T-cell (primary cell): ENCODE measurements around the gene COPE. TPM values are rescaled to one million over a fixed set of nuclear protein-coding genes. Genes with fewer than 3 reads are reported as not detected.

Experiments
- ATAC-seq, 4 experiments: fragments of 200-7000 bp in 3 of 4; fragments of 150-1000 bp in 1 of 4; cut with Tn5 transposase; replicated peaks in 1 of 4; 1 replicate in 3 of 4; 2 replicates in 1 of 4; pipeline ENCODE4 v1.10.0; 2021; ENCODE audit warnings: moderate library complexity in 3 of 4, mild to moderate bottlenecking in 2 of 4, moderate number of reproducible peaks in 1 of 4
- CTCF ChIA-PET, 2 donors: fragments of 300-600 bp; sonication (Branson Sonifier 250); formaldehyde crosslinking; loops; one replicate each; lab custom pipeline; 2022; ENCODE audit warnings: antibody characterized with exemption in 2 of 2; lab: Charles Lee
- POLR2A ChIA-PET, 2 donors: fragments of 300-600 bp; sonication (Branson Sonifier 250); formaldehyde crosslinking; loops; one replicate each; lab custom pipeline; 2022; ENCODE audit warnings: antibody characterized with exemption in 2 of 2; lab: Charles Lee
- DNase-seq, 35 experiments: peaks; one replicate each; pipeline versions ENCODE4 v3.0.0 to v3.0.0-alpha.2; 2013 to 2023
- H3K27ac ChIP-seq: one replicate; pipeline ENCODE4 v1.5.1; 2013; ENCODE audit warnings: low read length
- H3K27me3 ChIP-seq, 2 experiments: replicated peaks in 1 of 2; 1 replicate in 1 of 2; 2 replicates in 1 of 2; pipeline versions ENCODE4 v1.6.1 to v1.7.0; 2013; ENCODE audit warnings: low read length in 1 of 2, mixed read lengths in 1 of 2; ENCODE audit not compliant: control insufficient read depth in 2 of 2, insufficient read depth in 2 of 2; ENCODE audit errors: extremely low read depth in 1 of 2
- H3K36me3 ChIP-seq, 2 donors: 1 replicate in 1 of 2; 2 replicates in 1 of 2; pipeline versions ENCODE4 v1.6.1 to v1.7.0; 2013; ENCODE audit warnings: low read length in 1 of 2; ENCODE audit not compliant: control insufficient read depth in 2 of 2, insufficient read depth in 1 of 2; ENCODE audit errors: extremely low read depth in 1 of 2
- H3K4me1 ChIP-seq, 2 experiments: 1 replicate in 1 of 2; 2 replicates in 1 of 2; pipeline versions ENCODE4 v1.6.1 to v1.7.0; 2013; ENCODE audit warnings: low read length in 2 of 2, mixed read lengths in 1 of 2; ENCODE audit not compliant: insufficient read depth in 2 of 2, control insufficient read depth in 1 of 2; ENCODE audit errors: extremely low read depth in 1 of 2
- H3K4me3 ChIP-seq, 2 donors: 1 replicate in 1 of 2; 2 replicates in 1 of 2; pipeline versions ENCODE4 v1.5.1 to v1.7.0; 2013; ENCODE audit warnings: mild to moderate bottlenecking in 2 of 2, low read length in 1 of 2, moderate library complexity in 1 of 2; ENCODE audit not compliant: control insufficient read depth in 1 of 2; ENCODE audit errors: extremely low read depth in 1 of 2
- H3K9me3 ChIP-seq: 2 replicates; pipeline ENCODE4 v1.7.0; 2013
- H3K27ac Mint-ChIP-seq, 2 donors: one replicate each; pipeline ENCODE4 v1.8.0; 2020 to 2021; ENCODE audit warnings: mild to moderate bottlenecking in 2 of 2, mixed read lengths in 2 of 2
- H3K27me3 Mint-ChIP-seq, 2 donors: one replicate each; pipeline ENCODE4 v1.8.0; 2021 to 2022; ENCODE audit warnings: mixed read lengths in 2 of 2
- H3K36me3 Mint-ChIP-seq: one replicate; pipeline ENCODE4 v1.8.0; 2021; ENCODE audit warnings: mixed read lengths
- H3K4me1 Mint-ChIP-seq, 3 donors: one replicate each; pipeline ENCODE4 v1.8.0; 2020 to 2022; ENCODE audit warnings: mixed read lengths in 3 of 3, mild to moderate bottlenecking in 1 of 3
- H3K4me3 Mint-ChIP-seq, 3 donors: one replicate each; pipeline ENCODE4 v1.8.0; 2020 to 2022; ENCODE audit warnings: mild to moderate bottlenecking in 3 of 3, mixed read lengths in 3 of 3, moderate library complexity in 3 of 3
- H3K9me3 Mint-ChIP-seq, 3 donors: one replicate each; pipeline ENCODE4 v1.8.0; 2020 to 2022; ENCODE audit warnings: mixed read lengths in 3 of 3
- WGBS: methylation state at CpG from one replicate; pipeline ENCODE4 v1.1.5; 2013; ENCODE audit warnings: missing lambda C conversion rate; ENCODE audit not compliant: insufficient coverage; 5-methylcytosine and 5-hydroxymethylcytosine counted together
- total RNA-seq, 35 experiments: library from RNA in 6 of 35; stranded (reverse) in 6 of 35; fragments of 120-200 nt in 1 of 35; gene quantifications; one replicate each; pipeline versions ENCODE4 v1.2.1 to v1.2.4 and lab custom pipeline; 2013 to 2026

COPE gene
- total RNA-seq, 5 donors from 2014 or later (not counting 1 experiment from before 2014, with no cell fraction given) = 148 to 222 (median 189) TPM

DNA sequence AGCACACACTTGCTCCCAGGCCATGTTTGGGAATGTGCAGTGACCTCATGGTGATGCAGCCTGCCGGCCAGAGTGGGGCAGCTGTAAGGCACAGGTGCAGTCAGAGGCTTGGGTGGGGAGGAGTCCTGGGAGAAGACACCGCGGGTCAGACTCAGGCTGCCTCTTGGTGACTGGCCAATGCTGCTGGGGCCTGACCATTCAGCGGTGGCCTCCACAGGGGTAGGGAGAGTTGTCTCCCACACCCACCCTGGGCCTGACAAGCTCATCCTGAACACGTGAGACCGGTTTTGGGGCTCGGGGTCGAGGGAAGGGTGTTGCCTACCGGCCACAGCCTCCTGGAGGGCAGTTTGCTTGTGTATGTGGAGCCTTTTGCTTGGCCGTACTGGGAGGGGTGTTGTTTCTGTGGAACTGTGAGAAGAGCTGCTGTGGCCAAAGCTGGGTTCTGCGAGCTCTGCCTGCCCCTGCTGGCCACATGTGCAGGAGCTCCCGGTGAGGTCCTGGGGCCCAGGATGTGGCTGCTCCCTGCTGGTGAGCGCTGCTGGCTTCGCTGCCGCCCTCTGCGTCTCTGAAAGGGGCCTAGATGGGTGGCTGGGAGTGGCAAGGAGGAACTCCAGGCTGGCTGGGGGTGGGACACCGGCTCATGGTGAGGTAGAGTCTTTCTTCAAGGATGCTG is 65.3 kb downstream of the COPE start:
- no peaks in the 10 kb centered on the region for H3K9me3 ChIP-seq
- ChIA-PET POLR2A (no interaction called here), CTCF (interaction anchor here in 1 of 2 donors (0.6 kb wide), 1 partner anchor 1352 kb away, joined by 5 read pairs; no protein-coding TSS in a partner anchor)
- H3K27ac Mint-ChIP-seq = no peak overlapping the region
- no peaks in the 10 kb centered on the region for H3K27me3 Mint-ChIP-seq
- H3K27ac ChIP-seq = no peak overlapping the region
- no peaks in the 10 kb centered on the region for H3K9me3 Mint-ChIP-seq
- no peaks in the 10 kb centered on the region for H3K27me3 ChIP-seq
- H3K36me3 ChIP-seq = peaks cover 67 to 99% of the 10 kb centered on the region in 2 donors
- H3K4me1 Mint-ChIP-seq = peaks cover 3 to 12% (median 6%) of the 10 kb centered on the region in 3 donors
- no peak for DNase-seq
- H3K4me1 ChIP-seq = peaks cover 0 to 13% of the 10 kb centered on the region in 2 experiments
- H3K4me3 ChIP-seq = no peak overlapping the region
- H3K4me3 Mint-ChIP-seq = no peak overlapping the region
- 97% methylated on average over 15 of the region's 17 CpGs for WGBS
- peaks cover 65% of the 10 kb centered on the region for H3K36me3 Mint-ChIP-seq
- ATAC-seq = no peak

DNA sequence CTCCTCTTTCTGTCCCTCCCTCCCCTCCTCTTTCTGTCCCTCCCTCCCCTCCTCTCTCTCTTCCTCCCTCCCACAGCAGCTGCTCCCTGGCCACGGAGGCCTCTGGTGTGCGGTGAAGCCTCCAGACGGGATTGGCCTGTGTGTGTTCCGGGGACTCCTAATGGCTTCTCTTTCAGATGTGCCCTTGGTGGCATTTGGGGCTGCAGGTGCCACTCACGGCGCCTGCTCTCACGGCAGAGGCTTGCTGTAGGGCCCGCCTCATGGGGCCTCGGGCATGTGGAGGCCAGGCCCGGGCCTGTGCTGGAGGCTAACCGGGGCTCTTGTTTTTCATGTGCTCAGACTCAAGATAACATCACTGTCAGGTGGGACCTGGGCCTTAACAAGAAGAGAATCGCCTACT is 66.5 kb downstream of the COPE start:
- Histone ChIP-seq H3K9me3 (no peaks in the 10 kb centered on the region), H3K36me3 (peaks cover 65 to 98% of the 10 kb centered on the region in 2 donors), H3K4me3 (no peak overlapping the region), H3K27me3 (no peaks in the 10 kb centered on the region), H3K4me1 (peaks cover 2 to 20% of the 10 kb centered on the region in 2 experiments), H3K27ac (no peak overlapping the region)
- 97% methylated on average over 10 of the region's 12 CpGs for WGBS
- DNase-seq (no peak), ATAC-seq (no peak)
- CTCF ChIA-PET = no interaction called here
- Mint-ChIP-seq H3K4me1 (peaks cover 7 to 24% (median 8%) of the 10 kb centered on the region in 3 donors), H3K4me3 (no peak overlapping the region), H3K27me3 (no peaks in the 10 kb centered on the region), H3K27ac (no peak overlapping the region), H3K36me3 (peaks cover 62% of the 10 kb centered on the region), H3K9me3 (no peaks in the 10 kb centered on the region)
- POLR2A ChIA-PET = interaction anchor here (0.6 kb wide), 2 partner anchors 16 to 290 kb away, joined by 3 to 5 read pairs; no protein-coding TSS in a partner anchor

DNA sequence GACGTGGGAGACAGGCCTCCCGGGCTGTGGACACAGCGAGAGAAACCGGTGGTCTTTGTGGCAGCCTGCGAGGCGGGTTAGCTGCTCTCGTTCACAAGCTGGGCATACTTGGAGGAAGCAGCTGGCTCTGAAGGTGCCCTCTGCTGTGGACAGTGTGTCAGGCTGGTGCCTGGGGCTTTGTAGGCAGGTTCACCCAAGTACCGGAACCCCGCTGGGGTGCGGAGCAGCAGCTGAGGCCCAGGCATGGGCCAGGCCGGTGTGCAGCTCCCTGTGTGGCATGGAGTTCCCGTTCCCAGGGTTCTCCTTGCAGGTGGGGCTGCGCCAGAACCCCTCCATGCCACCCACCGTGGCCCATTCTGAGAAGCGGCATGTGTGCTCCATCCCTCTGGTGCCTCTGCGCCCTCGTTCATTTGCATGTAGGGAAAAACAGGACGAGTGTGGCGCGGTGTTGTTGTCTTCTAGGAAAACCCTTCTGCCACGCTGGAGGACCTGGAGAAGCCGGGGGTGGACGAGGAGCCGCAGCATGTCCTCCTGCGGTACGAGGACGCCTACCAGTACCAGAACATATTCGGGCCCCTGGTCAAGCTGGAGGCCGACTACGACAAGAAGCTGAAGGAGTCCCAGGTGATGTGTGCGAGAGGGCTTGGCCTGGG is 67.4 kb downstream of the COPE start:
- Histone ChIP-seq H3K4me3 (no peak overlapping the region), H3K27ac (no peak overlapping the region), H3K9me3 (no peaks in the 10 kb centered on the region), H3K36me3 (peaks cover 58 to 91% of the 10 kb centered on the region in 2 donors), H3K4me1 (peaks cover 3 to 27% of the 10 kb centered on the region in 2 experiments), H3K27me3 (no peaks in the 10 kb centered on the region)
- ChIA-PET CTCF (interaction anchor here in 1 of 2 donors (0.6 kb wide), 1 partner anchor 596 kb away, joined by 6 read pairs; no protein-coding TSS in a partner anchor), POLR2A (interaction anchor here in 1 of 2 donors (0.6 kb wide), 1 partner anchor 289 kb away, joined by 5 read pairs; no protein-coding TSS in a partner anchor)
- H3K27ac Mint-ChIP-seq = no peak overlapping the region
- peaks cover 61% of the 10 kb centered on the region for H3K36me3 Mint-ChIP-seq
- DNase-seq (no peak), ATAC-seq (no peak)
- H3K4me3 Mint-ChIP-seq = no peak overlapping the region
- H3K9me3 Mint-ChIP-seq = no peaks in the 10 kb centered on the region
- peaks cover 15 to 32% (median 15%) of the 10 kb centered on the region in 3 donors for H3K4me1 Mint-ChIP-seq
- no peaks in the 10 kb centered on the region for H3K27me3 Mint-ChIP-seq
- 98% methylated on average over 29 of the region's 31 CpGs for whole genome bisulfite sequencing

DNA sequence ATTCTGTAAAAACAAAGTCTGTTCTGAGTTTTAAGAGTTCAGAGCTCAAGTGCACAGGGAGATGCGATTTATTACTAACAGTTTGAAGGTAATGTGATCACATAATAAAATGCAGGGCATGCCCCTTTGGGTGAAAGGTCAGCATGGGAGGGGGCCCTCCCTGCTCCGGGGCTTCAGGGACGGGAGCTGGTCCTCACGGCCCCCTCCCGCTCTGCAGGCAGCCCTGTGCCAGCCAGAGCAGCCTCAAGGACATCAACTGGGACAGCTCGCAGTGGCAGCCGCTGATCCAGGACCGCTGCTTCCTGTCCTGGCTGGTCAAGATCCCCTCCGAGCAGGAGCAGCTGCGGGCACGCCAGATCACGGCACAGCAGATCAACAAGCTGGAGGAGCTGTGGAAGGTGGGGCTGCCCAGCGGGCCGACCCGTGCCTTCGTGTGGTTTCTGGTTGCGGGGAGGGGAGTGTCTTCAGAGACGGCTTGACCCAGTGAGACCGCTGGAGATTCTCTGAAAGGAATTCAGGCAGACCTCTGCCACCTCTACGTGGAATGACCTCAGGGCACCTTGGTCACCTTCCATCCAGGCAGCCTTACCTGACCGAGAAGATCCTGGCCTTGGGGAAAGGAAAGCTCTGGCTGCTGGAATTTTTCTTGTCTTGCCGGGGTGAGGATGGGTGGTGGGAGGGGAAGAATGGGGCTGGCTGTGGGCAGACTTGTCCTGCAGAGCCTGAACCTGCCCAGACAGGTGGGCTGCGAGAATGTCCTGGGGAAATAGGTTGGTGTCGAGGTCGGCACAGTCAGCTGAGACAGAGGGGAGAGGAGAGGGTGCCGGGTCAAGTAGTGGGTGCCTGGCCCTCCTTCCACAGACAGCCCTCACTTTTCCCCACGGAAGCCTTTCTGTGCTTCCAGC is 68.5 kb downstream of the COPE start:
- H3K27me3 ChIP-seq = no peaks in the 10 kb centered on the region
- no peak overlapping the region for H3K27ac Mint-ChIP-seq
- WGBS = 92% methylated on average over 22 of the region's 27 CpGs
- no peaks in the 10 kb centered on the region for H3K9me3 Mint-ChIP-seq
- no peaks in the 10 kb centered on the region for H3K9me3 ChIP-seq
- peaks cover 57% of the 10 kb centered on the region for H3K36me3 Mint-ChIP-seq
- no peak overlapping the region for H3K4me3 Mint-ChIP-seq
- peaks cover 3 to 36% of the 10 kb centered on the region in 2 experiments for H3K4me1 ChIP-seq
- H3K4me1 Mint-ChIP-seq = peaks cover 24 to 43% (median 26%) of the 10 kb centered on the region in 3 donors
- H3K27ac ChIP-seq = no peak overlapping the region
- no peak for DNase-seq
- no peaks in the 10 kb centered on the region for H3K27me3 Mint-ChIP-seq
- POLR2A ChIA-PET = interaction anchor here in 1 of 2 donors (0.6 kb wide), 1 partner anchor 26 kb away, joined by 4 read pairs; no protein-coding TSS in a partner anchor
- CTCF ChIA-PET = no interaction called here
- H3K4me3 ChIP-seq = no peak overlapping the region
- ATAC-seq = no peak
- H3K36me3 ChIP-seq = peaks cover 65 to 86% of the 10 kb centered on the region in 2 donors

DNA sequence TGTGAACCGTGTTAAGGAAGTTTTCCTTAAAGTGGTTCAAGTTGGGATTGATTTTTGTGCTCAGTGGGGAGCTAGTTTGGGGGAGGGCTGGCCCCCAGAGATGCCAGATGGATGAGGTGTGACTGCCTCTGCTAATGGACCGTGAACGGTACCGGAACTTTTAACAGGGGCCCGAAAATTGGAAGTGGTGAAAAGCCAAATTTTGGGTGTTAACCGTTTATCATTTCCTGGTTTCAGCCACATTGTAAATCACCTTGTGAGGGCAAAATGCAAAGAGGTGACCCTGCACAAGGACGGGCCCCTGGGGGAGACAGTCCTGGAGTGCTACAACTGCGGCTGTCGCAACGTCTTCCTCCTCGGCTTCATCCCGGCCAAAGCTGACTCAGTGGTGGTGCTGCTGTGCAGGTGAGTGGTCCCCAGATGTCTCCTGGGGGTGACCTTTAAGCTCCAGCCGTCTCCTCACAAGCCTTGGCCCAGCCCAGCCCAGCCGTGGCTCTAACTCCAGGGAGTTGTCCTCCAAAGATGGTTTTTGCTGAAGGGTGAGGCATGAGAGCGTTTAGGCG is 69.3 kb downstream of the COPE start:
- H3K27ac ChIP-seq = no peak overlapping the region
- no peaks in the 10 kb centered on the region for H3K9me3 Mint-ChIP-seq
- 67% methylated on average over 14 of the region's 16 CpGs for WGBS

More for the DNA sequence above, 69.3 kb downstream of the COPE start:
- POLR2A ChIA-PET = interaction anchor here in 1 of 2 donors (0.6 kb wide), 1 partner anchor 27 kb away, joined by 4 read pairs; no protein-coding TSS in a partner anchor
- no peak for DNase-seq
- Mint-ChIP-seq H3K4me1 (peaks cover 31 to 50% (median 32%) of the 10 kb centered on the region in 3 donors), H3K36me3 (peaks cover 53% of the 10 kb centered on the region), H3K27me3 (no peaks in the 10 kb centered on the region), H3K4me3 (no peak overlapping the region), H3K27ac (no peak overlapping the region)
- H3K36me3 ChIP-seq = peaks cover 58 to 78% of the 10 kb centered on the region in 2 donors
- CTCF ChIA-PET = no interaction called here
- H3K4me3 ChIP-seq = no peak overlapping the region
- no peak for ATAC-seq
- peaks cover 3 to 44% of the 10 kb centered on the region in 2 experiments for H3K4me1 ChIP-seq
- H3K9me3 ChIP-seq = no peaks in the 10 kb centered on the region
- no peaks in the 10 kb centered on the region for H3K27me3 ChIP-seq
